Measurements from ENCODE around the gene HES1.

GRCh38 chr3:194118920-194119319 lies 17.0 kb upstream of the HES1 start:
- no peak for TF ChIP-seq CTCF (IDR thresholded peaks at IDR 0.05)
- TF ChIP-seq EP300 (IDR thresholded peaks at IDR 0.05): no peak
- no peak for TF ChIP-seq POLR2A (IDR thresholded peaks at IDR 0.05)
- no peak for TF ChIP-seq POLR2AphosphoS5 (IDR thresholded peaks at IDR 0.05)
